ENCODE data around the gene SGPP1.

DNA sequence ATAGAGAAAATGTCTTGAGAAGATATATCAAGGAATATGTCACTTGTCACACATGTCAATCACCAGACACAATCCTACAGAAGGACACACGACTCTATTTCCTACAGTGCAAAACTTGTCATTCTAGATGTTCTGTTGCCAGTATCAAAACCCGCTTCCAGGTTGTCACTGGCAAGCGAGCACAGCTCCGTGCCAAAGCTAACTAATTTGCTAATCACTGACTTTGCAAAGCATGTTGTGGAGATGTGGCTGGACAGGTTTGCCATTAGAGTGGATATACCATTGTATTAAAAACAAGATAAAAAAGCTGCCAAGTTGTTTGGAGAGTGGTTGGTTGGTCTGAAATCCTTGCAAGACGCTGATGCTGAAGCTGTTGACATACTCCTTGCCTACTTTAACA, 7.9 kb upstream of the SGPP1 start:
- TF ChIP-seq CTCF (conservative IDR thresholded peaks at IDR 0.05; ENCODE audit: low read length) (no peak), EZH2phosphoT487 (IDR thresholded peaks at IDR 0.05; ENCODE audit: borderline replicate concordance, low read depth, low read length) (no peak)
